Heart right ventricle (tissue), 16 donors: ENCODE results near the gene CD40LG. TPM values are rescaled to one million over a fixed set of nuclear protein-coding genes. Genes with fewer than 3 reads are reported as not detected.

Experiments used
- ATAC-seq, 8 donors: fragments of 200-7000 bp; cut with Tn5 transposase; one replicate each; pipeline ENCODE4 v1.9.1; 2020; ENCODE audit warnings: mild to moderate bottlenecking in 8 of 8, moderate library complexity in 8 of 8, moderate number of reproducible peaks in 1 of 8
- DNase-seq, 2 donors: peaks; one replicate each; pipeline ENCODE4 v3.0.0-alpha.2; 2020
- H3K27ac ChIP-seq, 10 donors: fragments of 200-600 bp; sonication (generic) in 2 of 10; one replicate each; pipeline versions ENCODE4 v1.5.0 to v1.8.0; 2020 to 2022; ENCODE audit warnings: mild to moderate bottlenecking in 3 of 10
- H3K27me3 ChIP-seq, 7 donors: fragments of 200-600 bp; one replicate each; pipeline ENCODE4 v1.8.0; 2021 to 2022; ENCODE audit warnings: mild to moderate bottlenecking in 2 of 7
- H3K36me3 ChIP-seq, 9 donors: fragments of 200-600 bp; sonication (generic) in 1 of 9; one replicate each; pipeline versions ENCODE4 v1.5.0 to v1.8.0; 2020 to 2022; ENCODE audit warnings: mild to moderate bottlenecking in 2 of 9
- H3K4me1 ChIP-seq, 9 donors: fragments of 200-600 bp; sonication (generic) in 1 of 9; one replicate each; pipeline versions ENCODE4 v1.5.0 to v1.8.0; 2020 to 2022; ENCODE audit warnings: mild to moderate bottlenecking in 4 of 9
- H3K4me3 ChIP-seq, 10 donors: fragments of 200-600 bp; sonication (generic) in 2 of 10; one replicate each; pipeline versions ENCODE4 v1.5.0 to v1.8.0; 2020 to 2022; ENCODE audit warnings: mild to moderate bottlenecking in 7 of 10, moderate library complexity in 2 of 10
- H3K9me3 ChIP-seq, 11 donors: fragments of 200-600 bp in 10 of 11; sonication (generic) in 2 of 11; one replicate each; pipeline versions ENCODE4 v1.5.0 to v1.8.0; 2013 to 2022; ENCODE audit warnings: mild to moderate bottlenecking in 2 of 11, control low read depth in 1 of 11, moderate library complexity in 1 of 11
- WGBS, 2 donors: extraction: QIAGEN DNeasy Blood & Tissue Kit; methylation state at CpG; one replicate each; pipeline ENCODE4 v1.1.7; 2013; ENCODE audit warnings: inconsistent platforms in 1 of 2; 5-methylcytosine and 5-hydroxymethylcytosine counted together
- intact Hi-C, 10 donors: fragments of 100-400 bp; cut with DNase I; formaldehyde crosslinking; loops; one replicate each; pipeline versions ENCODE4 v1.11.1 to v1.14.2; 2022
- polyA plus RNA-seq, 2 donors: library from polyadenylated mRNA; stranded (reverse); fragments of 200-250 nt; gene quantifications; one replicate each; pipeline ENCODE4 v1.2.3, GENCODE V29; 2013
- total RNA-seq, 10 donors: library from RNA; stranded (reverse); fragmentation: NEBNext Ultra II Directional in 3 of 10; extraction: Animal tissue kit (Norgen Biotek cat#: 25700) in 3 of 10; gene quantifications; one replicate each; pipeline versions ENCODE4 v1.2.1 to v1.2.4, GENCODE V29; 2021 to 2023
- TF ChIP-seq, protein P1 (sequence below), 9 donors: fragments of 200-600 bp; sonication (generic) in 2 of 9; IDR thresholded peaks; one replicate each; pipeline versions ENCODE4 v1.5.0 to v1.8.0; 2021 to 2022; ENCODE audit warnings: antibody characterized with exemption in 9 of 9, mild to moderate bottlenecking in 5 of 9, moderate library complexity in 1 of 9
- donor health status: Arrhythmogenic right ventricular cardiomyopathy.
- donor health status: ischemic (EF 13 %, LVEDD 7.1; RV severe dilation, severe dysfunction).
- donor health status: healthy with polysubstance abuse.
- donor health status: DM: no; HTN: yes; CAD: no.
- donor health status: DM: no; HTN: no; CAD: no.
- donor health status: ischemic (EF 25% LVEDD 6.9; RV normal size, moderate dysfunction).
- donor health status: ischemic (EF 25% LVEDD 5.7; RV mildly dilated, moderate dysfunction).
- donor health status: healthy.
- donor health status: DM: yes; HTN: yes; CAD: no.
- donor health status: Ischemic cardiomyopathy.
- donor health status: ischemic (EF 35%, LVEDD 5.7; RV mildly dilated, moderate dysfunction).
- donor health status: nonischemic (EF 11% LVEDD 7.7; RV severe dilation, severe dysfunction).
- donor health status: DM: yes; HTN: yes; CAD: no.
- donor health status: PGD.
- donor health status: ischemic (EF 29% LVEDD 5.4; RV normal size, mild dysfunction).
- donor health status: nonischemic (EF 23%, LVEDD 6.1; RV moderate dilation, normal function).

CD40LG gene
- total and polyA plus RNA-seq, 12 donors = 0.06 to 0.67 (median 0.24) TPM; not detected in 7

DNA sequence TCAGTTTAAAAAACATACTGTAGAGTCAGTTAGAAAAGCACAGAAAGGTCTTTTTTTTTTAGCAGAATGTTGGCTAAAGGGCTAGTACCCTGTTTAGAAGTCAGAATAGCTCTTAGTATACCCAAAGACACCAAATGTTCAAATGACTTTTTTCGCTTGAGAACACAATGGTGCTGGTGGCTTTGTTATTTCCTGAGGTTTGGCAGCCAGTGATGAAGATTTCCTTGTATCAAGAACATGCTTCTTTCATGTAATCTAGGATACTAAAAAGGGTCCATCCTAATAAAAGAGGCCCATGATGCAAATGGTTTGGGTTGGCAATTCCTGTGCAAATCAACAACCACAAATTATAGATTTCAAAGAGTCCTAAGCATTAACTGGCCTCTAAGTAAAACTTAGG is 21.1 kb upstream of the CD40LG start:
- TF ChIP-seq, protein P1, sequence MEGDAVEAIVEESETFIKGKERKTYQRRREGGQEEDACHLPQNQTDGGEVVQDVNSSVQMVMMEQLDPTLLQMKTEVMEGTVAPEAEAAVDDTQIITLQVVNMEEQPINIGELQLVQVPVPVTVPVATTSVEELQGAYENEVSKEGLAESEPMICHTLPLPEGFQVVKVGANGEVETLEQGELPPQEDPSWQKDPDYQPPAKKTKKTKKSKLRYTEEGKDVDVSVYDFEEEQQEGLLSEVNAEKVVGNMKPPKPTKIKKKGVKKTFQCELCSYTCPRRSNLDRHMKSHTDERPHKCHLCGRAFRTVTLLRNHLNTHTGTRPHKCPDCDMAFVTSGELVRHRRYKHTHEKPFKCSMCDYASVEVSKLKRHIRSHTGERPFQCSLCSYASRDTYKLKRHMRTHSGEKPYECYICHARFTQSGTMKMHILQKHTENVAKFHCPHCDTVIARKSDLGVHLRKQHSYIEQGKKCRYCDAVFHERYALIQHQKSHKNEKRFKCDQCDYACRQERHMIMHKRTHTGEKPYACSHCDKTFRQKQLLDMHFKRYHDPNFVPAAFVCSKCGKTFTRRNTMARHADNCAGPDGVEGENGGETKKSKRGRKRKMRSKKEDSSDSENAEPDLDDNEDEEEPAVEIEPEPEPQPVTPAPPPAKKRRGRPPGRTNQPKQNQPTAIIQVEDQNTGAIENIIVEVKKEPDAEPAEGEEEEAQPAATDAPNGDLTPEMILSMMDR (IDR thresholded peaks at IDR 0.05) = no peak
- Histone ChIP-seq H3K4me1 (no peaks in the 10 kb centered on the region), H3K27me3 (peaks cover 0 to 4% (median 0%) of the 10 kb centered on the region in 7 donors), H3K27ac (no peak overlapping the region), H3K4me3 (no peak overlapping the region), H3K9me3 (no peaks in the 10 kb centered on the region), H3K36me3 (no peaks in the 10 kb centered on the region)
- no peak for DNase-seq
- 86 to 91% methylated on average over 1 of the region's 1 CpG for WGBS, 2 donors
- ATAC-seq = no peak
- intact Hi-C loops = no loop called here

DNA sequence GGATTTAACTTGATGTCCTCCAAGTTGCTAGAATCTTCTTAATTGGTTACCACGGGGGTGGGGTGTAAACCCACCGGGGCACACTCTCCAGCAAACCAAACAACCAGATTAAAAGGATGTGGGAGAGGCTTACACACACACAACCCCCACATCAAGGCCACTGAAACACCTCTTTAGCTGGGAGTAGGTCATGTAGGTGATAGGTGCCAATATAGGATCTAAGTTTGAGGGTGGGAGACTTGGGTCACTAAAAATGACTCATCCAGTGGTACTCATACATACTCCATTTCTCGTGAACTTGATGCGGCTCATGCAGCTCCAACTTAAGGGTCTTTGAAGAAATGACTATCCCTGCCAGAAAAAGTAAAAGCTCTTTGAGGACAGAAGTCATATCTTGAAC is 20.5 kb upstream of the CD40LG start:
- intact Hi-C loops = no loop called here
- TF ChIP-seq, protein P1 (IDR thresholded peaks at IDR 0.05) = no peak
- Histone ChIP-seq H3K4me1 (no peaks in the 10 kb centered on the region), H3K27me3 (peaks cover 0 to 9% (median 0%) of the 10 kb centered on the region in 7 donors), H3K27ac (no peak overlapping the region), H3K36me3 (no peaks in the 10 kb centered on the region), H3K9me3 (no peaks in the 10 kb centered on the region), H3K4me3 (no peak overlapping the region)
- DNase-seq (no peak), ATAC-seq (no peak)
- 70% methylated on average over 4 of the region's 4 CpGs for WGBS, 2 donors

DNA sequence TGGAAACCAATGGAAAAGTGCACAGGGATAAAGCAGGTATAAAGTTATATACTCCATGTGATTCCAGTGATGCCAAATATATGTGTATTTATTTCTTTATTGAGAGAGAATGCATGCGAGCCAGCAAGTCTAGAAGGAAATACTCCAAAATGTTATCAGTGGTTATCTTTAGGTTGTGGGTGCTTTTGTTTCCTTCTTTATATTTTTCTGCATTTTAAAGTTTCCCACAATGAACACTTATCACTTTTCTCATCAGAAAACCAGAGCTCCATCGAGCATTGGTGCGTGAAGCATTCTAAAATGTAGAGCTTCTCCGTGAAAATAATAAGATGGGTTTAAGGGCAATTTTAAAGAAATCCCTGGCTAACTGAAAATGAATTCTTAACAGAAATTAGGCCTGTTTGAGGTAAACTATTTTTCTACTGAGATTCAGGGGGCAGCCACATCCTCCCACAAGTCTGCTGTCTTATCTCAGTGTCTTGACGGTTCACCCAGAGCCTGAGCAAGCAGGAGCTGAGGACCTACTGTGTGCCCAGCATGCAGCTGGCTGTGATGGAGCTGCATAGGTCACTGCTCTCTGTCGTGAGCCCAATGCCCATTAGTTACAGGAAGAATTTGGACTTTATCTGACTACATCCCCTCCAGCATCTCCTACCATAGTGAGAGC is 18.7 kb upstream of the CD40LG start:
- intact Hi-C loops = no loop called here
- DNase-seq = no peak
- no peaks in the 10 kb centered on the region for H3K9me3 ChIP-seq
- 55 to 65% methylated on average over 6 of the region's 6 CpGs for WGBS, 2 donors
- H3K4me1 ChIP-seq = no peaks in the 10 kb centered on the region
- no peak for ATAC-seq
- no peak overlapping the region for H3K27ac ChIP-seq
- peaks cover 0 to 11% (median 0%) of the 10 kb centered on the region in 7 donors for H3K27me3 ChIP-seq
- TF ChIP-seq, protein P1 (IDR thresholded peaks at IDR 0.05) = no peak
- H3K36me3 ChIP-seq = no peaks in the 10 kb centered on the region
- H3K4me3 ChIP-seq = no peak overlapping the region

DNA sequence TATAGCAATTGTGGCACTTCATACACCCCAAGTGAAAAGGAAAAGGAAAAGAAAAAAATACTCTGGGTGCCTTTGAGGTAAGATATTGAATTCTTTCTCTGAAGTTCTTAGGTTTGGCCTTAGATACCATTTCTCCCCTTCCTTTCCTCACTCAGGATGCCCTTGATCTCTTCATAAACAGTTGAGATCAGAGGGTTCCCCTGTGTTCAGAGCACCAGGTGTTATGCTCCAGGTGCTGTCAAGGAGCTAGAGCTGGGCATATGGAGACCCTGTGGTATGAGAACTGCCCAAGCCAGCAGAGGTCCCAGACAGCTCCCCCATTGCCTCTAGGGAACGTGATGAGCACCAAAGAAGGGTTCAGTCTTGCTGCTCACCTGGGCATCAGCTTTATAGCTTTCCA is 17.1 kb upstream of the CD40LG start:
- intact Hi-C loops = no loop called here
- no peaks in the 10 kb centered on the region for H3K36me3 ChIP-seq
- no peaks in the 10 kb centered on the region for H3K4me1 ChIP-seq
- 61 to 78% methylated on average over 1 of the region's 1 CpG for WGBS, 2 donors
- TF ChIP-seq, protein P1 (IDR thresholded peaks at IDR 0.05) = no peak
- H3K9me3 ChIP-seq = no peaks in the 10 kb centered on the region
- DNase-seq (no peak), ATAC-seq (no peak)
- H3K4me3 ChIP-seq = no peak overlapping the region
- peaks cover 0 to 21% (median 0%) of the 10 kb centered on the region in 7 donors for H3K27me3 ChIP-seq
- no peak overlapping the region for H3K27ac ChIP-seq
